SH-SY5Y (cell line): ENCODE results near the gene CABLES1.

Source experiments
- GATA2 ChIP-seq: IDR thresholded peaks from 2 replicates; pipeline ENCODE4 v1.6.1; 2011; ENCODE audit warnings: mild to moderate bottlenecking, low read depth, low read length
- GATA3 ChIP-seq: IDR thresholded peaks from 2 replicates; pipeline ENCODE4 v1.6.1; 2011; ENCODE audit warnings: low read depth, mild to moderate bottlenecking, low read length, moderate library complexity

DNA sequence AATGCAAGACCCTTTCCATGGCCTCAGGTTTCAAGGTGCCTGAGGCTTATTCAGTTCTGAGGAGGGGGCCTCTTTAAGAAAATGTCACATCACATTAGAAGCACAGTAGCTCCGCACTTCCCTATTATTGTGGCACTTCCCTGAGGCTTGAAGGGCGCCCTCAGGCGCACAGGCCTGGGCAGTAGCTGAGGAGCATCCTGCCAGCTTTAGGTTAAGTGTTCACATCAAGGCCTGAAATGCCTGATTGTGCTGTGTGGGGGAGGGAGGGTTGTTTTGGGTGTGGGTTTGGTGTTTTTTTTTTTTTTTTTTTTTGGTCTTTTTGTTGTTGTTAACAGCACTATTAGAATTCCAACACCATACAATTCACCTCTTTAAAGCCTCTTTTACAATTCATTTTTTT lies 107.9 kb downstream of the CABLES1 start:
- TF ChIP-seq GATA2 (no peak), GATA3 (no peak)
